Measurements from ENCODE around the gene RBMS1.

RBMS1 gene

GRCh38 chr2:160474891-160475787, 18.5 kb downstream of the RBMS1 start:
- Histone ChIP-seq H4K20me1 (ENCODE audit: control insufficient read depth, insufficient read depth, low read depth, low read length) (no peaks in the 10 kb centered on the region), H3K9me2 (replicated peaks; ENCODE audit: control insufficient read depth, low read length) (no peaks in the 10 kb centered on the region), H3K27me3 (ENCODE audit: control insufficient read depth, low read length) (peaks cover 3% of the 10 kb centered on the region; the same call in 1 of the 2 replicates), H3K4me2 (ENCODE audit: low read length) (no peak overlapping the region), H3K79me2 (ENCODE audit: control insufficient read depth, low read length) (no peaks in the 10 kb centered on the region), H3K4me3 (ENCODE audit: low read length) (no peak overlapping the region), H3F3A (ENCODE audit: control insufficient read depth, insufficient read depth) (no peaks in the 10 kb centered on the region), H3K27ac (ENCODE audit: low read depth, low read length) (no peak overlapping the region), H3K4me1 (ENCODE audit: control insufficient read depth, low read length) (no peaks in the 10 kb centered on the region), H3K36me3 (ENCODE audit: control insufficient read depth, low read length) (no peaks in the 10 kb centered on the region), H3K9me3 (ENCODE audit: control insufficient read depth, insufficient read depth, low read length) (no peaks in the 10 kb centered on the region)
- TF ChIP-seq EZH2phosphoT487 (IDR thresholded peaks at IDR 0.05; ENCODE audit: borderline replicate concordance, low read length) (no peak), CTCF (IDR thresholded peaks at IDR 0.05; ENCODE audit: low read depth, low read length, poor library complexity, severe bottlenecking) (no peak)

- Histone ChIP-seq H3K4me1 (ENCODE audit: control insufficient read depth, low read length) (no peaks in the 10 kb centered on the region), H3K4me2 (ENCODE audit: low read length) (no peak overlapping the region), H3K27ac (ENCODE audit: low read depth, low read length) (no peak overlapping the region), H3K79me2 (ENCODE audit: control insufficient read depth, low read length) (no peaks in the 10 kb centered on the region), H3F3A (ENCODE audit: control insufficient read depth, insufficient read depth) (no peaks in the 10 kb centered on the region), H3K9me2 (replicated peaks; ENCODE audit: control insufficient read depth, low read length) (no peaks in the 10 kb centered on the region), H4K20me1 (ENCODE audit: control insufficient read depth, insufficient read depth, low read depth, low read length) (no peaks in the 10 kb centered on the region), H3K36me3 (ENCODE audit: control insufficient read depth, low read length) (no peaks in the 10 kb centered on the region), H3K4me3 (ENCODE audit: low read length) (no peak overlapping the region), H3K9me3 (ENCODE audit: control insufficient read depth, insufficient read depth, low read length) (no peaks in the 10 kb centered on the region), H3K27me3 (ENCODE audit: control insufficient read depth, low read length) (peaks cover under 1% of the 10 kb centered on the region; the same call in 1 of the 2 replicates)
- TF ChIP-seq EZH2phosphoT487 (IDR thresholded peaks at IDR 0.05; ENCODE audit: borderline replicate concordance, low read length) (no peak), CTCF (IDR thresholded peaks at IDR 0.05; ENCODE audit: low read depth, low read length, poor library complexity, severe bottlenecking) (no peak)
Measured at GRCh38 chr2:160474319-160474645, 19.3 kb downstream of the RBMS1 start.

GRCh38 chr2:160473468-160474318, 19.9 kb downstream of the RBMS1 start:
- Histone ChIP-seq H3K79me2 (ENCODE audit: control insufficient read depth, low read length) (no peaks in the 10 kb centered on the region), H3K4me2 (ENCODE audit: low read length) (no peak overlapping the region), H3K9me2 (replicated peaks; ENCODE audit: control insufficient read depth, low read length) (no peaks in the 10 kb centered on the region), H3K4me3 (ENCODE audit: low read length) (no peak overlapping the region), H3K27ac (ENCODE audit: low read depth, low read length) (no peak overlapping the region), H3F3A (ENCODE audit: control insufficient read depth, insufficient read depth) (no peaks in the 10 kb centered on the region), H3K36me3 (ENCODE audit: control insufficient read depth, low read length) (no peaks in the 10 kb centered on the region), H3K4me1 (ENCODE audit: control insufficient read depth, low read length) (no peaks in the 10 kb centered on the region), H4K20me1 (ENCODE audit: control insufficient read depth, insufficient read depth, low read depth, low read length) (no peaks in the 10 kb centered on the region), H3K27me3 (ENCODE audit: control insufficient read depth, low read length) (no peaks in the 10 kb centered on the region), H3K9me3 (ENCODE audit: control insufficient read depth, insufficient read depth, low read length) (no peaks in the 10 kb centered on the region)
- TF ChIP-seq CTCF (IDR thresholded peaks at IDR 0.05; ENCODE audit: low read depth, low read length, poor library complexity, severe bottlenecking): no peak
- no peak for TF ChIP-seq EZH2phosphoT487 (IDR thresholded peaks at IDR 0.05; ENCODE audit: borderline replicate concordance, low read length)

All from DOHH2 (cell line).